AG04449 (cell line): ENCODE results near the gene TYK2.
"Not testable (repeated sequence)": the region's sequence is repeated elsewhere in the genome, so short reads cannot be mapped to it uniquely, and the experiment has no call there.

ENCODE experiments used
- CTCF ChIA-PET: fragments of 350-600 bp; formaldehyde crosslinking; extraction: SDS; loops from one replicate; lab custom pipeline; 2021; ENCODE audit warnings: antibody characterized with exemption; lab: Yijun Ruan, JAX
- POLR2A ChIA-PET: fragments of 400-600, 350-600 bp; formaldehyde crosslinking; extraction: SDS; loops from one replicate; lab custom pipeline; 2020; ENCODE audit warnings: antibody characterized with exemption, inconsistent platforms; lab: Yijun Ruan, JAX
- DNase-seq: peaks from one replicate; pipeline ENCODE4 v3.0.0-alpha.2; 2010; ENCODE audit warnings: low read depth, low spot score
- H3K4me3 ChIP-seq: 2 replicates; pipeline ENCODE4 v1.5.1; 2011; ENCODE audit warnings: low read depth, mild to moderate bottlenecking, control low read depth, low read length
- TF ChIP-seq, protein P1 (sequence below): IDR thresholded peaks from one replicate; pipeline ENCODE4 v1.5.1; 2011; ENCODE audit warnings: mild to moderate bottlenecking, moderate library complexity, low read length, control low read depth, inconsistent platforms; ENCODE audit not compliant: insufficient read depth; ENCODE audit errors: missing control alignments

Gene TYK2

DNA sequence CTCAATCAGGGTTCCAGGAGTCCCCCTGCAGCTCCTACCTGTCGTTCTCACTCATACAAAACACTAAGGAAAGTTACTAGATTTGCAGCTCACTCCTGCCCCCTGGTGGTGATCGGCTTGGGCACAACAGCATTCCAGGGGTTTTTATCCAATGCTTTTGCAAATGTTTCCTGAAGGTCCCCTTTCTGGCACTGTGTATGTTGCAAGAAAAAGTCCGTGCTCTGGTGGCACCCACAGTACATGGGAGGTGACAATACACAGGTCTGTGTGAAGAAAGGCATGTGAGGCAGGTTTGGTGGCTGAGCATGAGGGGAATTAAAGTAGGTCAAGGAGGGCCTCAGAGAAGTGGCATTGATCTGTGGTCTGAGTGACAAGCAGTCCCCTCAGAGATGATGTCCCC, 8.6 kb upstream of the TYK2 start:
- H3K4me3 ChIP-seq = no peak overlapping the region
- TF ChIP-seq, protein P1, sequence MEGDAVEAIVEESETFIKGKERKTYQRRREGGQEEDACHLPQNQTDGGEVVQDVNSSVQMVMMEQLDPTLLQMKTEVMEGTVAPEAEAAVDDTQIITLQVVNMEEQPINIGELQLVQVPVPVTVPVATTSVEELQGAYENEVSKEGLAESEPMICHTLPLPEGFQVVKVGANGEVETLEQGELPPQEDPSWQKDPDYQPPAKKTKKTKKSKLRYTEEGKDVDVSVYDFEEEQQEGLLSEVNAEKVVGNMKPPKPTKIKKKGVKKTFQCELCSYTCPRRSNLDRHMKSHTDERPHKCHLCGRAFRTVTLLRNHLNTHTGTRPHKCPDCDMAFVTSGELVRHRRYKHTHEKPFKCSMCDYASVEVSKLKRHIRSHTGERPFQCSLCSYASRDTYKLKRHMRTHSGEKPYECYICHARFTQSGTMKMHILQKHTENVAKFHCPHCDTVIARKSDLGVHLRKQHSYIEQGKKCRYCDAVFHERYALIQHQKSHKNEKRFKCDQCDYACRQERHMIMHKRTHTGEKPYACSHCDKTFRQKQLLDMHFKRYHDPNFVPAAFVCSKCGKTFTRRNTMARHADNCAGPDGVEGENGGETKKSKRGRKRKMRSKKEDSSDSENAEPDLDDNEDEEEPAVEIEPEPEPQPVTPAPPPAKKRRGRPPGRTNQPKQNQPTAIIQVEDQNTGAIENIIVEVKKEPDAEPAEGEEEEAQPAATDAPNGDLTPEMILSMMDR = peak; percentile 84
- ChIA-PET POLR2A (interaction anchor here (0.6 to 2.8 kb wide), 5 partner anchors 9 to 132 kb away, joined by 3 to 12 read pairs (median 3); partner anchors contain the start of genes CDC37, ICAM1, ICAM5 and TYK2), CTCF (interaction anchor here (0.6 to 41.8 kb wide), 35 partner anchors 9 to 462 kb away, joined by 3 to 1180 read pairs (median 4); partner anchors contain the start of genes EIF3G, FDX2, ICAM1 and RAVER1)
- DNase-seq = no peak

DNA sequence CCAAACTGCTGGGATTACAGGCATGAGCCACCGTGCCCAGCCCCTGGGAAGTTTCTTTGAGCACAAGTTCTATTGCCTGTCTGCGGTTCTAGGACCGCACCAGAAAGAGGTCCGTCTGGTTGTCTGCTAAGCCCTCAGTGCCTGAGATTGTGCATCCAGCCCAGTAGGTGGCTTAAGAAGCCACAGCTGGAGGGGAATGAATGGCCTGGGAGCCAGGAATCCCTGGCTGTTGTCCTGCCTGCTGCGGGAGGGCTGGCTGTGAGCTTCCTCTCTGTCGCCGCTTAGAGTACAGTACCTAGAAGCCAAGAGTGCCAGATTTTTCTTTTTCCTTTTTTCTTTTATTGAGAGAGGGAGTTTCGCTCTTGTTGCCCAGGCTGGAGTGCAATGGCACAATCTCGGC, 4.2 kb upstream of the TYK2 start:
- CTCF ChIA-PET = interaction anchor here (1.5 to 41.8 kb wide), 2 partner anchors 122 to 454 kb away, joined by 6 to 1180 read pairs; partner anchors contain the start of gene ICAM1

DNA sequence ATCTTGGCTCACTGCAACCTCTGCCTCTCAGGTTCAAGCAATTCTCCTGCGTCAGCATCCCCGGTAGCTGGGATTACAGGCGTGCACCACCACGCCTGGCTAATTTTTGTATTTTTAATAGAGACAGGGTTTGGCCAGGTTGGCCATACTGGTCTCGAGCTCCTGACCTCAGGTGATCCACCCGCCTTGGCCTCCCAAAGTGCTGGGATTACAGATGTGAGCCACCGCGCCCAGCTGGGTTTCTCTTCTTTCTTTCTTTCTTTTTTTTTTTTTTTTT, 2.8 kb upstream of the TYK2 start:
- not testable (repeated sequence) for H3K4me3 ChIP-seq, DNase-seq
- ChIA-PET CTCF (interaction anchor here (6.6 to 41.8 kb wide), 2 partner anchors 9 to 120 kb away, joined by 44 to 1180 read pairs; partner anchors contain the start of gene ICAM1), POLR2A (interaction anchor here (0.9 kb wide), 1 partner anchor 114 kb away, joined by 3 read pairs; no protein-coding TSS in a partner anchor)

More for the DNA sequence above, 4.2 kb upstream of the TYK2 start:
- POLR2A ChIA-PET = no interaction called here
- H3K4me3 ChIP-seq = no peak overlapping the region
- DNase-seq = no peak
- TF ChIP-seq, protein P1 = no peak

DNA sequence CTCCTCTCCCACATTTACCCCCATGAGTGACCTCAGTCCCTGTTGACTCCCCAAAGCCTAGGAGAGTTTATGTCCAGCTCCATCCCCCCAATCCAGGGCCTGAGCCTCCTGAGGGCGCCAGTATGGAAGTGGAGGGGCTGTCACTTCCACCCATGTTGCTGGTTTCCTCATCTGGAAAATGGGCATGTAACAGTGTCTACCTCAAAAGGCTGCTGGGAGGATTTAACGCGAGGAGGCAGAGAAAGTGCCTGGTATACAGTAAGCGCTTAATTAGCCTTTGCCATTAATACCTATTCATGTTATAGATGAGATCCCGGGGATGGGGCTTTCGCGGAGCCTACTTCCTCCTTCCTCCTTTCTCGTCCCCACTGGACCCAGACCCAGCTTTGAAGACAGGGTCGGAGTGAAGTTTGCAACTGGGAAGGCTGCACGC, 476 bp downstream of the TYK2 start:
- POLR2A ChIA-PET = interaction anchor here (0.8 to 1.9 kb wide), 7 partner anchors 8 to 109 kb away, joined by 3 to 11 read pairs (median 3); partner anchors contain the start of gene ICAM1
- CTCF ChIA-PET = interaction anchor here (1.3 to 41.8 kb wide), 7 partner anchors 9 to 284 kb away, joined by 3 to 1180 read pairs (median 4); partner anchors contain the start of gene ICAM1
- no peak for DNase-seq
- TF ChIP-seq, protein P1 = no peak
- peak overlapping the region; percentile 96 for H3K4me3 ChIP-seq

DNA sequence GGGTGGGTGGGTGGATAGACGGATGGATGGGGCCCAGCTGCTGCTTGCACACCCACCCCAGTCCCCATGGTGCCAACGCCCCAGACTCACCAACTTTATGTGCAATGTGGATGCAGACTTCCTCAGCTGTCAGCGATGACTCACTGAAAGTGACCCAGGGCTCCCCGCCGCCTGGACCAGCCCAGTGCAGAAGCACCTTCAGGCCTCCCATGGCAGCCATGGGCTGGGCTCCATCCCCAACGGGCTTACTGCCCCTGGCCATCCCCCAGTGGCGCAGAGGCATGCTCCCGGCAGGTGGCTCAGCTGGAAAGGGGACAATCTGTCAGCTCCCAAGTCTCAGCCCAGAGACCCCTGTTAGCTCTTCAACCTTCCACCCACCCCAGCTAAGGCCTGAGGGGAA, 2.2 kb downstream of the TYK2 start:
- TF ChIP-seq, protein P1 = no peak
- ChIA-PET CTCF (interaction anchor here (3.4 to 41.8 kb wide), 3 partner anchors 11 to 115 kb away, joined by 26 to 1180 read pairs (median 44); partner anchors contain the start of gene ICAM1), POLR2A (no interaction called here)
- DNase-seq = no peak
- H3K4me3 ChIP-seq = no peak overlapping the region

DNA sequence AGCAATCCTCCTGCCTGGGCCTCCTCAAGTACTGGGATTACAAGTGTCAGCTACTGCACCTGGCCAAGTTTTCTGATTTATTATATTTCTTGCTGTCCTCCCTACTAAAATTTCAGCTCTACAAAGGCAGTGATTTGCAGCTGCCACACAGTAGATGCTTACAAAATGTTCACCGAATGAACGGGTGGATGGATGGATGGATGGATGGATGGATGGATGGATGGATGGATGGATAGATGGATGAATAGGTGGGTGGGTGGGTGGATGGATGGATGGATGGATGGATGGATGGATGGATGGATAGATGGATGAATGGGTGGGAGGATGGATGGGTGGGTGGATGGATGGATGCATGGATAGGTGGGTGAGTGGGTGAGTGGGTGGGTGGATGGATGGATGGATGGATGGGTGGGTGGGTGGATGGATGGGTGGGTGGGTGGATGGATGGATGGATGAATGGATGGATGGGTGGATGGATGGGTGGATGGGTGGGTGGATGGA, 3.2 kb downstream of the TYK2 start:
- CTCF ChIA-PET = interaction anchor here (0.9 to 41.8 kb wide), 3 partner anchors 11 to 114 kb away, joined by 3 to 1180 read pairs (median 44); partner anchors contain the start of gene ICAM1
- H3K4me3 ChIP-seq, DNase-seq: not testable (repeated sequence)
- POLR2A ChIA-PET = interaction anchor here (1.1 kb wide), 1 partner anchor 33 kb away, joined by 4 read pairs; no protein-coding TSS in a partner anchor

DNA sequence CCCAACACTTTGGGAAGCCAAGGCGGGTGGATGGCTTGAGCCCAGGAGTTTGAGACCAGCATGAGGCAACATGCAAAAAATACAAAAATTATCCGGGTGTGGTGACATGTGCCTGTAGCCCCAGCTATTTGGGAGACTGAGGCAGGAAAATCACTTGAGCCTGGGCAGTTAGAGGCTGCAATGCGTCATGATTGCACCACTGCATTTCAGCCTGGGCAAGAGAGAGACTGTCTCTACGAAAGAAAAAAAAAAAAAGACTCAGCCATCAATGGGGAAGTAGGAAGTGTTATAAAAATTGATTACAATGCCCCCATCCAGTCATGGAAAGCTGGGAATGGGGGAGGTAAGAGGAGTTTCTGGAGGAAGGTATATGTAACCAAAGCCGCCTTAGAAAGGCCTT, 5.4 kb downstream of the TYK2 start:
- ChIA-PET CTCF (interaction anchor here (0.9 to 41.8 kb wide), 4 partner anchors 9 to 112 kb away, joined by 3 to 1180 read pairs (median 4); partner anchors contain the start of gene ICAM1), POLR2A (no interaction called here)
- H3K4me3 ChIP-seq = no peak overlapping the region
- TF ChIP-seq, protein P1 = no peak
- no peak for DNase-seq
